HG02840 (cell line): ENCODE data around the gene MORC4.

ENCODE experiments used
- ATAC-seq: cut with Tn5 transposase; IDR thresholded peaks from one replicate; pipeline ENCODE4 v1.9.1; 2021; ENCODE audit warnings: mild to moderate bottlenecking, moderate library complexity, moderate number of reproducible peaks; ENCODE audit not compliant: unreplicated experiment, low FRiP score

MORC4 gene

DNA sequence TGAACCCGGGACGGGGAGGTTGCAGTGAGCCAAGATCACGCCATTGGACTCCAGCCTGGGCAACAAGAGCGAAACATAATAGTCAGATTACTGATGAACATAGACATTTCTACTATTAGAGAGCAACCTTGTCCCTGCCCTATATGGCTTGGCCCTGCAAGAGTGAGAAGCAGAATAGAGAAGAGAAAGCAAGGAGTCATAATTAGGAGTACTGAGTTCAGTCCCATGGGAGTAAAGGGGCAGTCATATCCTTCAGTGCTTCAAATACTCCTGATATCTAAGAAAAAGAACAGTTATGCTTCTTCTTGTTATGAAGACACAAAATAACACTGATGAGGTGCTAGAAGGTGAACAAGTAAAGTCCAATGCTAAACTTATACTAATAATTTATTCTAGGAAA, 46.0 kb downstream of the MORC4 start:
- no peak for ATAC-seq

DNA sequence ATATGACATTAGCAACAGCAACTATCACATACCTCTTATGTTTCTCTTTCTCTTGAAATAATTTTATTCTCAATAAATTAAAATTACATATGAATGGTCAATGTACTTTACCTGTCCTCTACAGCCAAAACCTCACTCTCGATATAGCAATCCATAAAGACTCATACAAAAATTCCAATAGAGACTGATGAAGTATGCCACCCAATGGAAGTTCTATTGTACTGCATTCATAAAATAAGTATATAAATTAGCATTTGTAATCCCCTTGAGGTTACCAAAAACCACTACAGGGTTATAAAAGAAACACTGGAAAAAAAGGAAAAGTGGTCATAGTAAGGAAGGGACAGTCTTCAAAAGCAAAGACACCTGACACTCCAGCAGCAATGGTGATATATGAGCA, 47.0 kb downstream of the MORC4 start:
- no peak for ATAC-seq

DNA sequence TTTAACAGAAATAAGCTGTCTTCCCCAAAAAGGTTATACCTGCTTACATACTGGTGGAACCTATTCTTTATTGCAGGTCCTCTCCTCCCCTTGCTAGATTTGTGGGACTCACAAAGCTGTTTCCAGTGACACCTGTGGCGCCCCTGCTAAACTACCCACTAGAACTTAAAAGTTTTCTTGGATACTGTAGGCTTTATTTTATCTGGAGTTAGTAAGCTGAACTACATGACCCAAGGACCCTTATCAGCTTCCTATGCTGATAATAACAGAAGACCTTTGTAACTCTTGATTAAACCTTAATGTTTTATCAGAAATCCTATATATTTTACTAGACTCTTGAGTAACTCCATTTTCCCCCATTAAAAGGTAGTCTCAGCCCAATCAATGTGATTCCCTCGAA, 47.5 kb downstream of the MORC4 start:
- no peak for ATAC-seq

- no peak for ATAC-seq
These were observed 47.9 kb downstream of the MORC4 start for GRCh38 chrX:106952089-106952488.

- no peak for ATAC-seq
These were observed 48.8 kb downstream of the MORC4 start for GRCh38 chrX:106951230-106951629.

GRCh38 chrX:106950381-106950780, 49.6 kb downstream of the MORC4 start:
- no peak for ATAC-seq

- ATAC-seq: no peak
These were observed 50.6 kb downstream of the MORC4 start for GRCh38 chrX:106949366-106949765.

DNA sequence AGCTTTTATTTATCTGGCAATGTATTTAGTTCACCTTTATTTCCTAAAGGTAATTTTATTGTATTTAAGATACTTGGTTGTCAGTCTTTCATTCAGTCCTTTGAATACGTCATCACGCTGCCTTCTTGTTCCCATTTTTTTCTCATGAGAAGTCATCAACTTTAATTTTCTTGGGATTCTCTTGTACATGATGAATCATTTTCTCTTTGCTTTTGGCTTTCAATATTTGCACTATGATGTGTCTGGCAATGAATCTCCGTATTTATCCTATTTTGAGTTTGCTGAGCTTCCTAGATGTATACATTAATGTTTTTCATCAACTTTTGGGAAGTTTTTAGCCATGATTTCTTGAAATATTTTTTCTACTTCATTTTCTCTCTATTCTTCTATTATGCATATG, 51.4 kb downstream of the MORC4 start:
- ATAC-seq: no peak

DNA sequence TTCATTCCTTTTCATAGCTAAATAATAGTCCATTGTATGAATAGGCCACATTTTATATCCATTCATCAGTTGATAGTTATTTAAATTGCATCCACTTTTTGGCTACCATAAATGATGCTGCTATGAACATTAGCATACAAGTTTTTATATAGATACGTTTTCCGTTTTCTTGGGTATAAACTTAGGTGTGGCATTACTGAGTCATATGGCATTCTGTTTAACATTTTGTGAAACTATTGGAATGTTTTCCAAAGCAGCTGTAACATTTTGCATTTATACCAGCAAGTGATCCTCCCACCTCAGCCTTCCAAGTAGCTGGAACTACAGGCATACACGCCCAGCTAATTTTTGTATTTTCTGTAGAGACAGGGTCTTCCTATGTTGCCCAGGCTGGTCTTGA, 53.5 kb downstream of the MORC4 start:
- ATAC-seq: no peak

DNA sequence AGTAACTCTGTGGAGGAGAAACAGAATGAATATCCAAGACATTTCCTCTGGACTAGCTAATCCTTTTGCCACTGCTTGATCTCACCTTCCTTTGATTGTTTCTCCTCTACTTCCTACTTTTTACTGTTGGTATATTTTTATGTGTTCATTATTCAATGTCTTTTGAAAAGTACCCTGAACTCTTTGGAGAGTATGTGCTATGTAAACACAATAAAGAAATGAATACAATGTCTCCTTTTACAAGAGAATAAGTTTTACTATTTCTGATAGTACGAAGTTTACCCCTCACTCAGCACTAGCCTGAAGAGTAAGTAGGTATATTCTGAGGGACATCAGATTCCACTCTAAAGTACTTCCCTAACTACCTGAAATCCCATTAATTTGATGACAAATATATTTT, 59.9 kb downstream of the MORC4 start:
- no peak for ATAC-seq

GRCh38 chrX:106939566-106939965, 60.4 kb downstream of the MORC4 start:
- no peak for ATAC-seq

DNA sequence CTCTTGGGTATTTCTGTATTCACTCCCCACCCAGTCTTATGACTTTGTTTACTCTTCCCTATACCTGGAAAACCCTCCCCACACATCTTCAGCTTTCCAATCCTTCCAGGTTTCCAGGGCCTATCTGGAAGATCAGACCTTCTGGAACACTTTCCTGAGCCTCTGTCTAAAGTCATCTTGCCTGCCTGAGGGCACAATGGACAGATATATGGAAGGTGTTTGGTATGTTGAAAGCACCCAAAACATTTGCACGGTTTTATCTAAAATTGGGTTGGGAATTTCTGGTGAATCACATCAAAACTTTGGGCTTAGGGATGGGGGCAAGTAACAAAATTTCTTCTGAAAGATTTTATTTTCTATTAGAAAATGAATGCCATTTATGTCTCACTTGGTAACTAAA, 63.8 kb downstream of the MORC4 start:
- no peak for ATAC-seq

DNA sequence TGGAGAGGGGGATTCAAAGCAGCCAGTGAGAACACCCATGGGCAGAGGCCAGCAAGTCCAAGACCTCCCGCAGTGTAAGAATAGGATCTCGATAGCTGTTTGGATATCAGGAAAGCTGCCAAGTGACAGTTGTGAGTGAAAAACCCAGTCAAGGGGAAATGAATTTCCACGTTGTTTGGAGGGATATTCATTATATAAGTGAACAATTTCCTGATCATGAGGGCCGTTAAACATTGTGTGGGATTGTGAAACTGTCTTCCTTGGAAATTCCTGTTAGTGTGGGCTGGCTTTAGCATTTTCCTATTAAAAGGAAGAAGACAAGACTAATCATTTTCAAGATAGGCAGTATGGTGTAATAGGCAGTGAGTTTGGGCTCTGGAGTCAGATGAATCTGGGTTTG, 64.8 kb downstream of the MORC4 start:
- no peak for ATAC-seq

DNA sequence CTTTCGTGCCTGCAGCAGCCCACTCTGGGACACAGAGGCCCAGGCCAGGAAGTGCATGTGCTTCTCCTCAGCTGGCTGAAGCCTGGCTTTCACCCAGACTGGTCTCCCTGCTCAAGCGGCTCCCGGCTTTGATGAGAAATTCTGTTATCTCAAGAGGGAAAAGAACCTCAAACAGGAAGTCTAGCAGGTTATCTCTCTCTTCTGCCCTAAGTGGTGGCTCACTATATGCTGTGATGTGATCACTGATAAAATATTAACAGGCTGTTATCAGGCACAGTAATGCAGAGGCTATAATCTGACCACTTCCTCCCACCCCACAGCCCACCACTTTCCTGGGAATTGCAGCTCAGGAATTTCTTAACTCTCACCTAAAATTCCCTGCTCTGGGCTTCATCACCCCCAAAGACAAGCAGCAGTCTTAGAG, 66.5 kb downstream of the MORC4 start:
- ATAC-seq: no peak

- ATAC-seq: no peak
These were observed 67.0 kb downstream of the MORC4 start for GRCh38 chrX:106932960-106933537.

DNA sequence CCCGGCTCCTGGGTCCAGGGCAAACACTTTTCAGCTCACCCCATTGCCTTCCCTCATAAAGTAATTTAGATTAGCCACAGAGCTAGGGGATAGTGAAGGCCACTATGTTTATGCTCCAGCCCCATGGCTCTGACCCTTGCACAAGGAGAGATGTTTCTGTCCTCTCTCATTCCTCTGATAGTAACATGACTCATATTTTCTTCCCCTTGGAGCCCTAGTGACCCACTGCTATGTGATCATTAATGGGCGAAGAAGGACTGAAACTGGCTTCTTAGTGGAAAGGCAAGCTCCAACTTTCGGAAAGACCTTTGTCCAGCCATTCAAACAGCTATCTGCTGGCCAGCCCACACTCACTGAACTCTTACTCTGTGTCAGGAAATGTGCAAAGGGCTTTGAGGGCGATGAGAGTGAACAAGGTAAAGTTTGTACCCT, 67.5 kb downstream of the MORC4 start:
- ATAC-seq: no peak

- ATAC-seq: no peak
These were observed 68.1 kb downstream of the MORC4 start for GRCh38 chrX:106931831-106932491.

GRCh38 chrX:106928227-106928626, 71.8 kb downstream of the MORC4 start:
- no peak for ATAC-seq

DNA sequence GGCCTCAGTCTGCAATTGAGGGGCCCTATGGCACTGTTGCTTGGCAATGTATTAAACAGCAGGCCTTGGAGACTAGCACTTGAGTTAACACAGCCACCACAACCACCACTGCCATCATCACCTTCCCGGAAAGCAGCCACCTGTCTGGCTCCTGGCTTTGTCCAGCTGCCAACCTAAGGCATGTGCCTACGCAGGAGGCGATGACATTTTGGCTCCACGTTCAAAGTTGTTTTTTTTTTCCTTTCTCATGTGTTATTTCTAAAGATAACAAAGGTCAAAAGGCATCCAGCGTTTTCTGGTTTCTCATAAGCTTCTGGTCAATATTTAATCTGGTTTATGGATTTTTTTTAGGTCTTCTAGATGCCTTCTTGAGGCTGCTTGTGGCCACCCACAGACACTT, 72.3 kb downstream of the MORC4 start:
- ATAC-seq: no peak

- ATAC-seq: no peak
These were observed 73.0 kb downstream of the MORC4 start for GRCh38 chrX:106927023-106927422.

DNA sequence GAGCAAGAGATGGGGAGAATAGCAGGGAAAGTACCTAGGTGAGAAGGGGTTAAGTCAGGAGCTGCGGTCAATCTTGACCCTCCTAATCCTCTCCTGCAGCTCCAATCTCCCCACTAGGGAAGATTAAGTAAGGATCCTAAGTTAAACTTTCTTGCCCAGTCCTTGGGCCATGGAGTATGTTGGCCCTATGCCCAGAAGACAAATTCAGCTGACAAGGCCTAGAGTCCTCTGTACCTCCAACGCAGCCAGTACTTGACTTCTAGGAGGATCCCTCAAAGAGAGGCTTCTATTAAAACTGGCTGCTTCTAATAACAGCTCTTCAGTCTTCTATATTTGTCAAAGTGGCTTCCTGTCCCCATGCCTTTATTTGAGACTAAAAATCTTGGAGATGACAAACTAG, 78.4 kb downstream of the MORC4 start:
- ATAC-seq: no peak

DNA sequence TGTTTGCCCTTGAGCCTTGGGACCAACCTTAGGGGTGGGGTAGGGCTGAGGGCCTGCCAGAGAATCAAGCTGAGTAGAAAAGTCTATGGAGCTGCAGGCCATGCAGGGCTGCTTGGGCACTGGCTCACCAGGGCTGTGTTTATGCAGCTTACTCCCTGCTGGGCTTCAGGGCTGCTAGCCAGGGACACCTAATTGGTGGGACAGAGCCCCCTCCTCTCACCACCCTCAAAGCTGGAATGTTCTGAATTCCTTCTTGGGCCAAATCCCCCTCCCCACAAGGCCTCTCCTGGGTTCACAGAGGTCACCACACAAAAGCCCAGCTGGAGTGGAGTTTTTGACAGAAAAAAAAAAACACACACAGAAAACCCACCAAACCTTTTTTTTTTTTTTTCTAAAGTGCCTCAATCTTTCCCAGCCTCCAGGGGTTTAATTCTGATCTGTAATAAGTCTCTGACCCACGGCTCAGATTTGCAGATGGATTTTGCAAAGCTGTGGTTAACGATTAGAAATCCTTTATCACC, 80.0 kb downstream of the MORC4 start, which contains the start of gene CLDN2:
Gene CLDN2, plus strand, starts transcription at position 471 of the 521 bp plus-strand sequence. CDS start 7,827 bp downstream, outside the sequence.
- no peak for ATAC-seq
